ENCODE measurements around the gene MTHFD2.
"Not testable (repeated sequence)": the region's sequence is repeated elsewhere in the genome, so short reads cannot be mapped to it uniquely, and the experiment has no call there.

Gene MTHFD2

GRCh38 chr2:74198461-74199274 is at the start of gene MTHFD2:
Gene MTHFD2 (plus strand): TSS chr2:74198615. CDS start chr2:74198642, 27 bp downstream.
- peak; percentile 84 to 89 (median 84) for DNase-seq (ENCODE audit: low read depth in 2 of 3, low spot score in 2 of 3)

DNA sequence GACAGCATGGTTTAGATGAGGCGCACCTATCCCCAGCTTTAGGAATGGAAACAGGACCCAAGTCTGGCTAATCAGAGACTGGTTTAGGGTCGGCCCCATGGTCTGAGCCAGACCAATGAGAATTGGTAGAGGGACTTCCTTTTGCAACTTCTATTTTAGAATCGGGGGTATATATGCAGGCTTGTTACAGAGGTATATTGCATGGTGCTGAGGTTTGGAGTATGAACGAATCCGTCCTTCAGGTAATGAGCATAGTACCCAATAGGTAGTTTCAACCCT is 49.2 kb upstream of the MTHFD2 start:
- no peak for DNase-seq (ENCODE audit: low read depth in 2 of 3, low spot score in 2 of 3)

GRCh38 chr2:74149570-74150319 is 48.7 kb upstream of the MTHFD2 start:
- DNase-seq (ENCODE audit: low read depth in 2 of 3, low spot score in 2 of 3): no peak

- DNase-seq (ENCODE audit: low read depth in 2 of 3, low spot score in 2 of 3): no peak
Measured at GRCh38 chr2:74152954-74153353, 45.5 kb upstream of the MTHFD2 start.

DNA sequence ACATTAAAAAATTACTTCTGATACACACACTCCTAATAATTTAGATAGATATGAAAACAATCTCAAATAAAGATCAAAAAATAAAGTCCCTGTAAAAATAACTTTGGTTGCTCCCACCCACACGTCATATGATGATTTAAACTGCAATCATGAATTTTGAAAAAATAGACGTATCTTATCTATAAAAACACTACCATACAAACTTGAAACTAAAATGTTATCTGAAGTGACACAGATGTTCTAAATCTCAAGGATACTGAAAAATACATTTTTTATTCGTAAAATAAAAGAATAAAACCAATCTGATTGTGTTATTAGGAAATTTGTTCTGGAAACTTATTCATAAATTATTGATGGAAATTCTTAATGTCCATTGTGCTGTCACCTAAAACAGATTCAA is 42.6 kb upstream of the MTHFD2 start:
- DNase-seq (ENCODE audit: low read depth in 2 of 3, low spot score in 2 of 3): no peak

DNA sequence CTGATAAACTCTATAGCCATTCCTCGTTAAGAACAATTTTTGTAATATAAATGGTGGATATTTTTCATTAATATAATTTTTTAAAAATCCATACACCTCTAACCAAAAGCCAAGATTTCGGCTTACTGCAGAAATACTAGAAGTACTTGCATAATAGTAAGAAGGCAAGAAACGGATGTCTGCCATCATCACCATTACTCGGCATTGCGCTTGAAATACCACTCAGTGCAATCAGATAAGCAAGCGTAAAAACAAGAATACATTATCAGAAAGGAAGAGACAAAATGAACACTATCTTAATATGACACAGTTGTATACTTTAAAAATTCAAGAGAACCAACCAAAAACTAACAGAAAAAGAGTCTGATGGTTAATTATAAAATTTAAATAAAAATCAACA is 35.5 kb upstream of the MTHFD2 start:
- no peak for DNase-seq (ENCODE audit: low read depth in 2 of 3, low spot score in 2 of 3)

DNA sequence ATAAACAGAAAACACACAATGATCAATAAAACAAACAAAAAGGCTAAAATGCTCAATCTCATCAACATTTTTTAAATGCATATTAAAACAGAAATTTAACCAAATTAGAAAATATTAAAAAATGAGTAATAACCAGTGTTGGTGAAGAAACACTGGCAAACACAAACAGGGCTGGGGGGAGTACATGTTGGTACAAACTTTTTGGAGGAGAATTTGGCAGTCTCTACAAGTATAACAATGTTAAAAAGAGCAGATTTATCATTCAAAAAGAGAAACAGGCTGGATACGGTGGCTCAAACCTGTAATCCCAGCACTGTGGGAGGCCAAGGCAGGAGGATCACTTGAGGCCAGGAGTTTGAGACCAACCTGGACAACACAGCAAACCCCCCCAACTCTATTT is 33.7 kb upstream of the MTHFD2 start:
- DNase-seq (ENCODE audit: low read depth in 2 of 3, low spot score in 2 of 3): no peak

- no peak for DNase-seq (ENCODE audit: low read depth in 2 of 3, low spot score in 2 of 3)
Measured at GRCh38 chr2:74168739-74169138, 29.7 kb upstream of the MTHFD2 start.

- no peak for DNase-seq (ENCODE audit: low read depth in 2 of 3, low spot score in 2 of 3)
Measured at GRCh38 chr2:74174909-74175308, 23.5 kb upstream of the MTHFD2 start.

DNA sequence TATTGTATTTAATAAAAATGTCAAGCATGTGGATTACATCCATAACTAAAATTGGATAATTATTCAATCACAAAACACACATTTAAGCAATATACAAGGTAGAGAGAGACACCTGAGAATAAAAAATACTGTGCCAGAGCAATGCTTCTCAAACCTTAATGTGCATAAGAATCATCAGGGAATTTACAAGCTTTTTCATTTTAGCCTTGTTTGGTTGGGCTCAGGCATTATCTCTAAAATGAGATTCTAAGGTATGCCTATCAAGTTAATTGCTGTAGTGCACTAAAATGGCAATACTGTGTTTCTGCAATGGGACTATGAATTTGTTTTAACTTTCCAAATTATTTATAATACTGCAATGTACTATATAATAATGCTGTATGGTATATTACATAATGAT is 20.7 kb upstream of the MTHFD2 start:
- DNase-seq (ENCODE audit: low read depth in 2 of 3, low spot score in 2 of 3): no peak

DNA sequence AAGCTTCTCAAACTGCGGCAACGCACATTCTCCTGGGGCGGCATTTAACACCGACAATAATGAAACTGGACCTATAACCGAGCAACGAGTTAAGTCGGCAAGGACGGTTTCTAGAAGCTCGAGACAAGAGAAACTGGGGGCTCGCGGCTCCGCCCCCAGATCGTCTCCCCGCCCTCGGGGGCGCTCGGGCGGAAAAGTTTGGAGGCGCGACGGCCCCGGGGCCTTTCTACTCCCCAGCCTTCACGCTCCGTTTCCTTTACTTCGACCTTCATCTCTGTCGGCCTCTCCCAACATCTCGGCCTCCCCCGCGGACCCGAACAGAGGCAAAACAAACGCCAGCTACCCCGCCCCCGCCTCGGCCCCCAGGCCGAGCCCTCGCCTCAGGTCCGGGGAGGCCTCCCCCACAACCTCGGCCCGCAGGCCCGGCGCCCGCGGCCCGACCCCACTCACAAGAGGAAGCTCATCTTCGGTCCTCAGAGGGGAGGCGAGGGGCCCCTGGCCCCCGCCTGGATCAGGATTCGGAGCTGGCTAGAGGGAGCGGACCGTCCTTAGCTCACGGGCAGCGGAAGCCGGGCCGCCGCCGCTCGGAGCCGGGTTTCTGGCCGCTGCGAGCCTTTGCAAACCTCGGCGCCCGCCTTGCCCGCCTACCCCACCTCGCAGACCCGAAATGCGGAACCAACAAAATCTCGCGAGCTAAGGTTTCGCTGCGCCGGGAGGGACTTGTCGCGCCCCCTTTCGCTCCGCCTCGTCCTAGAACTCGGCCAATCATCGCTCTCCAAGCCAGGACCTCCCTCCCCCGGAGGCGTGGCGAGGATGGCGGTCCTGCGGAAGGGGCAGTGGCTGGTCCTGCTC is 20.0 kb upstream of the MTHFD2 start, which contains the start of gene MOB1A:
TSS of gene MOB1A (minus strand) at position 669 of the 852 bp plus-strand sequence. CDS start at position 464, 205 bp downstream.
- peak; percentile 88 to 95 (median 91) for DNase-seq (ENCODE audit: low read depth in 2 of 3, low spot score in 2 of 3)

- DNase-seq (ENCODE audit: low read depth in 2 of 3, low spot score in 2 of 3): no peak
Measured at GRCh38 chr2:74179063-74179865, 19.2 kb upstream of the MTHFD2 start.

- DNase-seq (ENCODE audit: low read depth in 2 of 3, low spot score in 2 of 3): no peak
Measured at GRCh38 chr2:74181739-74182138, 16.7 kb upstream of the MTHFD2 start.

GRCh38 chr2:74183878-74184277 is 14.5 kb upstream of the MTHFD2 start:
- no peak for DNase-seq (ENCODE audit: low read depth in 2 of 3, low spot score in 2 of 3)

GRCh38 chr2:74186038-74186437 is 12.4 kb upstream of the MTHFD2 start:
- no peak for DNase-seq (ENCODE audit: low read depth in 2 of 3, low spot score in 2 of 3)

DNA sequence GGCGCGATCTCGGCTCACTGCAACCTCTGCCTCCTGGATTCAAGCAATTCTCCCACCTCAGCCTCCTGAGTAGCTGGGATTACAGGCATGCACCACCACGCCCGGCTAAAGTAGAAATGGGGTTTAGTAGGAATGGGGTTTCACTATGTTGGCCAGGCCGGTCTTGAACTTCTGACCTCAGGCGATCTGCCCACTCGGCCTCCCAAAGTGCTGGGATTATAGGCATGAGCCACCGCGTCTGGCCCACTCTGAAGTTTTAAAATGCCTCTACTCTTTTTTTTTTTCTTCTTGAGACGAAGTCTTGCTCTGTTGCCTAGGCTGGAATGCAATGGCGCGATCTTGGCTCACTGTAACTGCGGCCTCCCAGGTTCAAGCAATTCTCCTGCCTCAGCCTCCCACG is 11.7 kb upstream of the MTHFD2 start:
- not testable (repeated sequence) for DNase-seq (ENCODE audit: low read depth in 2 of 3, low spot score in 2 of 3)

- DNase-seq (ENCODE audit: low read depth in 2 of 3, low spot score in 2 of 3): no peak
Measured at GRCh38 chr2:74188018-74188601, 10.3 kb upstream of the MTHFD2 start.

DNA sequence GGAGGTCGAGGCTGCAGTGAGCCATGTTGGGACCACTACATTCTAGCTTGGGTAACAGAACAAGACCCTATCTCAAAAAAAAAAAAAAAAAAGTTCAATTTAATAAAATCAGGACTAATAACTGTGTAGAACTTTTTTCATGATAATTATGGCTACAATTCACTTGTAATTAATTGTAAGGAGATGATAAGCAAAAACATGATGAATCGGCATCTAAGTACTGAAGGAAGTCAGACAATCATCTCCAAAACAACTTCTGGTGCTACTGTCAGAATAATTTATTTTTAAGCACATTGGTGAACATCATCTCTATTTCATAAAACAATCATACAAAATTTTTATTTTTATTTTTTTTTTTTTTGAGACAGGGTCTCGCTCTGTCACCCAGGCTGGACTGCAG is 9.7 kb upstream of the MTHFD2 start:
- no peak for DNase-seq (ENCODE audit: low read depth in 2 of 3, low spot score in 2 of 3)

DNA sequence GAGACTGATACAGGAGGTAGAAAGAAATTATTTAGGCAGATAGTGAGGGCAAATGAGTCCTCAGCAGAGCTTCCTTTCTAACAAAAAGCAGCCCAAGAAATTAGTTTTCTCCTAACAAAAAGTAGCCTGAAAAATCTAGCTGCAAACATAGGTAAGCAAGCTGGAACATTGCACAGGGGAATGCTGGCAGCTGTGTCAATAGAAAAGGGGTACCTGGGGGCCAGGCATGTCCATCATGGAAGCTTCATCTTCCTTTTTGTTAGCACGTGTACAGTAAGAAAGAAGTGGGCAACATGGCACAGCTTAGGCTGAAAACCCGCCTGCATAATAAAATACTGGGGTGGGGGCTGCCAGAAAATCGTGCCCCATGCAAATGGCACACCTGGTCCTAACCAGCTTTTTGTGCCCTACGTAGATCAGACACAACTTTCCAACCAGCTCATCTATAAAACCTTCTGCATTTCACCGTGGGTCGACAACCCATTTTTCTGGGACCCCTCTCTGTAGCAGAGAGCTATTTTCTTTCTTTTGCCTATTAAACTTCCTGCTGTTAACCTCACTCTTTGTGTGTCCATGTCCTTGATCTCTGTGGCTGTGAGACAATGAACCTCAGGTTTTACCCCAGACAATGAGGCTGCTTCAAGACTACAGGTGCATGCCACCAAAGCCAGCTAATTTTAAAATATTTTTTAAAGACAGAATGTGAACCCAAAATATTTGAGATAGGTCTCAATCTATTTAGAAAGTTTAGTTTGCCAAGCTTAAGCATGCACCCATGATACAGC is 6.6 kb upstream of the MTHFD2 start:
- DNase-seq (ENCODE audit: low read depth in 2 of 3, low spot score in 2 of 3): no peak

DNA sequence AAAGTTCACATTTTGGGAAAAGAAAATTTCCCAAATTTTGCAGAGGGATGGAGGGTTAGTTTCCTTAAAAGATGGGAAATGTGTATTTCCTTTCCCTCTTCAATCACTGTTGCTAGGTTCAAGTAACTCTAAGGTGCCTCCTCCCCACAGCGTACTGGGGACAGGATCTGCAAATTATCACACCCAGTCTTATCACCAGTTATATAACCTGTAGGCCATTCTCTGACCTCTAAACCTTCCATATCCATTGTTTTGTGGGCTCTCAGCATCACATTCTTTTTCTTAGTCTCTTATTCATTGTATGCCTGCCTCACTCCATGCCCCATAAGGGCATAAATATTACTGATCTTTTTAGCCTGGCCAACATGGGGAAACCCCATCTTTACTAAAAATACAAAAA is 3.6 kb upstream of the MTHFD2 start:
- no peak for DNase-seq (ENCODE audit: low read depth in 2 of 3, low spot score in 2 of 3)

Data from activated CD8-positive, alpha-beta memory T cell treated with anti-CD3 and anti-CD28 coated beads for 48 hours (primary cell).